Measurements from ENCODE around the gene LRMDA. TPM values are rescaled to one million over a fixed set of nuclear protein-coding genes. Genes with fewer than 3 reads are reported as not detected.

Gene LRMDA
- total RNA-seq, 1 donor: under 0.01 TPM

DNA sequence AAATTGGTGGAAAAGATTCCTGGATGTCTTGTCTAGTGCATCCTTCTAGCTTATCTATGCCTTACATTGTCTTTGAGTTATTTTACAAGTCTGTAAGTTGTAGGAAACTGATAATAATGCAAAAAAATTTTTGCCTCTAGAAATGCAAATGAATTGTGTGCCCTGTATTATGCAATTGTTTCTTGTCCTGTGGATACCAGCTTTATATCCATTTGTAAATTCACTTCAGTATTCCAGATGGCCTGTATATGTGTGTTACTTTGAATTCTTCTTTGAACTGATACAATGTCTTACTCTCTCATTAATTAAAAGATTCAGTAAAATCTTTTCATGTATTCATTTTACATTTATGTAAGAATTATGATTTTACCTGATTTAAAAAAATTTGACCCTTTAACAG, 234.3 kb downstream of the LRMDA start:
- TF ChIP-seq, protein P1, sequence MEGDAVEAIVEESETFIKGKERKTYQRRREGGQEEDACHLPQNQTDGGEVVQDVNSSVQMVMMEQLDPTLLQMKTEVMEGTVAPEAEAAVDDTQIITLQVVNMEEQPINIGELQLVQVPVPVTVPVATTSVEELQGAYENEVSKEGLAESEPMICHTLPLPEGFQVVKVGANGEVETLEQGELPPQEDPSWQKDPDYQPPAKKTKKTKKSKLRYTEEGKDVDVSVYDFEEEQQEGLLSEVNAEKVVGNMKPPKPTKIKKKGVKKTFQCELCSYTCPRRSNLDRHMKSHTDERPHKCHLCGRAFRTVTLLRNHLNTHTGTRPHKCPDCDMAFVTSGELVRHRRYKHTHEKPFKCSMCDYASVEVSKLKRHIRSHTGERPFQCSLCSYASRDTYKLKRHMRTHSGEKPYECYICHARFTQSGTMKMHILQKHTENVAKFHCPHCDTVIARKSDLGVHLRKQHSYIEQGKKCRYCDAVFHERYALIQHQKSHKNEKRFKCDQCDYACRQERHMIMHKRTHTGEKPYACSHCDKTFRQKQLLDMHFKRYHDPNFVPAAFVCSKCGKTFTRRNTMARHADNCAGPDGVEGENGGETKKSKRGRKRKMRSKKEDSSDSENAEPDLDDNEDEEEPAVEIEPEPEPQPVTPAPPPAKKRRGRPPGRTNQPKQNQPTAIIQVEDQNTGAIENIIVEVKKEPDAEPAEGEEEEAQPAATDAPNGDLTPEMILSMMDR (IDR thresholded peaks at IDR 0.05; ENCODE audit: insufficient read depth, low read depth, low read length): no peak
- H3K4me3 ChIP-seq (ENCODE audit: low read depth, low read length): no peak overlapping the region
- DNase-seq (ENCODE audit: low read depth): no peak

DNA sequence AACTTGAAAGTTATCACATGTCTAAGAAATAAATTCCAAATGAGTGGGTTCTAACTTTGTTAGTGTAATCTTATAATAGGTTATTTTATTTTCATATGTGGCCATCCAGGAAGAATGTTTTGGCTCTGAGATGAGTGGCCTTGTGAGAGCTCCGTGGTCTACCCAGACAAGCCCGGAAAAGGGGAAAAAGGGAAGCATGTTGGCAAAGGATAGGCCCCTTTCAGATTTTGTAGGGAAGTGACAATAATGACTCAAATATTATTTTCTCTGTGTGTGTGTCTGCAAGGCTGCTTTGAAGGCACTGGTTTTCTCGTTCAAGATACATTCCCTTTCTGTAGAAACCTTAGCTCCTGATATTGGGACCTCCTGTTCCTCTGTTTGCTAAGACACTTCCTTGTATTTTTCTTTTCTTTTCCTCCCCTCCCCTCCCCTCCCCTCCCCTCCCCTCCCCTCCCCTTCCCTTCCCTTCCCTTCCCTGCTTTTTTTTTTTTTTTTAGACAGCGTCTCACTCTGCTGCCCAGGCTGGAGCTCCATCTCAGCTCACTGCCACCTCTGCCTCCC, 240.8 kb downstream of the LRMDA start:
- TF ChIP-seq, protein P1 (IDR thresholded peaks at IDR 0.05; ENCODE audit: insufficient read depth, low read depth, low read length): no peak
- DNase-seq (ENCODE audit: low read depth): no peak

DNA sequence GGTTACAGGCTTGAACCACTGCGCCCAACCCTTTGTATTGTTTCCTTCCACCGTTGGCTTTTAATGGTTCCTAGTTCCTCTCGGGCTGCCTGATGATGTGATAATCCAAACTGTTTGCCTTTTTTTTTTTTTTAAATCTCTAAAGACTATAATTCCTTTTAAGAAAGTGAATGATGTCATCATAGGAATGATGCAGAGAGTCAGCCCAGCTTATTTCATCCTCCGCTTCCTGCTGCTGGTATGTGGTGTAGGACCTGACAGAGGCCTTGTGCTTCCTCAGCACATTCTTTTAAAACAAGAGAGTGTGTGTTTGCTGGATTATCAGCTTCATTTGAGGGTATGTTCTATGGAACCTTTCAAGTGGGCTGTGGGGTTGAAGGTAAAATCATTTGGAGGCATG, 241.4 kb downstream of the LRMDA start:
- no peak overlapping the region for H3K4me3 ChIP-seq (ENCODE audit: low read depth, low read length)
- DNase-seq (ENCODE audit: low read depth): no peak
- TF ChIP-seq, protein P1 (IDR thresholded peaks at IDR 0.05; ENCODE audit: insufficient read depth, low read depth, low read length): no peak

More for the DNA sequence above, 240.8 kb downstream of the LRMDA start:
- H3K4me3 ChIP-seq (ENCODE audit: low read depth, low read length): no peak overlapping the region

DNA sequence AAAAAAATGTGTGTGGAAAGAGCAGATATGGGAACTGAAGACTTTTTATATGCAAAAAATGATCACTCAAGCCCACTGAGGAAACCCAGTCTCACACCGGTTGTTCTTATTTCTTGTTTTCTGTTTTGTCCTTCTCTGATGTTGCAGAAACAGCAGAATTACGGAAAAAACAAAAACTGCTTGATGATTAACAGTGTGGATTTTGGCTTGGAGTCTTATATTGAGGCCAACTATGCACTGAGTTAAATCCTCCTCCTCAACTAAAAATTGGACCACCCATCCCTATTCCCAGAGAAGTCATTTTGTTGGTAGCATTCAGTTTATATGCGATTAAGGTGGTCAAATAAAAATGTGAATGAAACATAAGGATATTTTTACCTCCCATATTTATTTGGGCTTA, 246.1 kb downstream of the LRMDA start:
- TF ChIP-seq, protein P1 (IDR thresholded peaks at IDR 0.05; ENCODE audit: insufficient read depth, low read depth, low read length): no peak
- no peak for DNase-seq (ENCODE audit: low read depth)
- no peak overlapping the region for H3K4me3 ChIP-seq (ENCODE audit: low read depth, low read length)

DNA sequence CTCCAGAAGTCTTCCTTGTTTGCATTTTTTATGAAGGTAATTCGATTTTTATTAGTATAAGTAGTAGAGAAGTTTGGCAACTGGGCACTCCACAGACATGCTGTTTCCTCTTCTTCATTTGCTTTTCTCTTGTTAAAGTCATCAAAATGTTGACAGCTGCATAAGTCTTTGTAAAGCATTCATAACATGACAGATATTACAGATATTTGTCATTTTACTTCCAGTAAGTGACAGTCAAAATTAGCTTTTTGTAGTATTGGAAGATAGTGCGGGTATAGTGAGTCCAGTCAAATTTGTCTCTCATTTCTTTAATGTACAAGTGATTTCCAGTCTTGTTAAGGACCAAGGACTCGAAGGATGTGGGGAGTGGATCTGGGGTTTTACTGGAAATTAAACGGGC, 247.1 kb downstream of the LRMDA start:
- no peak overlapping the region for H3K4me3 ChIP-seq (ENCODE audit: low read depth, low read length)
- DNase-seq (ENCODE audit: low read depth): no peak
- TF ChIP-seq, protein P1 (IDR thresholded peaks at IDR 0.05; ENCODE audit: insufficient read depth, low read depth, low read length): no peak

DNA sequence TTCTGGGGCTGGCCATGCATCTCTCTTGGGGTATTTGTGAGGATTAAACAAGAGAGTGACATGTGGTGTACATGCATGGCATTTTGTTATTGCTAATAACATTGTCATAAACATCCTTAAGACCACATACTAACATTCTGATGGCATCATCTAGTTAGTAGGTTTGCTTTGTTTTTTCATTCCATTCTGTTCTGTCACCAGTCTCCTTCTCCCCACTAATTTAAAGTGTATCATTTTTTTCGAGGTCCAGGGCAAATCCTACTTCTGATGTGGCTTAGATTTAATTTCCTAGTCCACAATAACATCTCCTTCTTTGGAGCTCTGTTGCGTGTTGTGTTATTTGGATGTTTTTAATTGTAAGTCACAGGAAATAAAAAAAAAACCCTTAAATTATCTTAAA, 248.1 kb downstream of the LRMDA start:
- no peak overlapping the region for H3K4me3 ChIP-seq (ENCODE audit: low read depth, low read length)
- TF ChIP-seq, protein P1 (IDR thresholded peaks at IDR 0.05; ENCODE audit: insufficient read depth, low read depth, low read length): no peak
- DNase-seq (ENCODE audit: low read depth): peak; percentile 55

DNA sequence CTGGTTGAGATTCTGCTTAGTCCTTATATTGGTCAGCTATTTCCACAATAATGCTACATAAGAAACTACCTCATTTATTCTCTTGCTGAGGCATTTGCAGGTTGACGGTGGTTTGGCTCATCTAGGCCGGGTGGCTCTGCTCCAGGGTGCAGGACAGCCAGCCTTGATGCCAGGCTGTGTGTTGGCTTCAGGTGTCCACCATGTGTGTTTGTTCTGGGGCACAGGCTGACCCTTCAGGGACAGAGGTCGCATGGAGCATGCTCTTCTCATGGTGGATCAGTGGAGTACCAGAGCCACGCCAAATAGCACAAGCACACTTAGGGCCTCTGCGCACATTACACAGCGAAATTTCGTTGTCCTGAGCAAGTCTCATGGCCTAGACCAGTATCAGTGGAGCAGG, 249.9 kb downstream of the LRMDA start:
- TF ChIP-seq, protein P1 (IDR thresholded peaks at IDR 0.05; ENCODE audit: insufficient read depth, low read depth, low read length): no peak
- DNase-seq (ENCODE audit: low read depth): no peak
- H3K4me3 ChIP-seq (ENCODE audit: low read depth, low read length): no peak overlapping the region

Data from fibroblast of villous mesenchyme (primary cell).